Loucy (cell line): Measurements from ENCODE around the gene AKR1D1.
"Not testable (repeated sequence)": the region's sequence is repeated elsewhere in the genome, so short reads cannot be mapped to it uniquely, and the experiment has no call there.

ENCODE experiments used
- H2AFZ ChIP-seq: fragments of 200-600 bp; sonication (generic); 2 replicates; pipeline ENCODE4 v1.6.0; 2016; ENCODE audit warnings: antibody characterized with exemption, mild to moderate bottlenecking, low read length, moderate library complexity
- H3F3A ChIP-seq: fragments of 200-600 bp; 2 replicates; pipeline ENCODE4 v1.6.0; 2016; ENCODE audit warnings: antibody characterized with exemption, low read depth, mild to moderate bottlenecking
- H3K27me3 ChIP-seq: fragments of 200-600 bp; sonication (generic); 2 replicates; pipeline ENCODE4 v1.6.1; 2014; ENCODE audit warnings: low read length, mild to moderate bottlenecking; ENCODE audit not compliant: insufficient read depth, poor library complexity, severe bottlenecking
- H3K36me3 ChIP-seq: fragments of 200-600 bp; sonication (generic); 2 replicates; pipeline ENCODE4 v1.6.1; 2016; ENCODE audit warnings: low read length; ENCODE audit not compliant: insufficient read depth
- H3K4me1 ChIP-seq: fragments of 200-600 bp; sonication (generic); 2 replicates; pipeline ENCODE4 v1.5.1; 2014; ENCODE audit warnings: low read length, mild to moderate bottlenecking; ENCODE audit not compliant: insufficient read depth, poor library complexity, severe bottlenecking
- H3K4me2 ChIP-seq: fragments of 200-600 bp; sonication (generic); 2 replicates; pipeline ENCODE4 v1.6.0; 2014; ENCODE audit warnings: antibody characterized with exemption, low read length, low read depth, mild to moderate bottlenecking; ENCODE audit not compliant: poor library complexity, severe bottlenecking
- H3K4me3 ChIP-seq: fragments of 200-600 bp; sonication (generic); 2 replicates; pipeline ENCODE4 v1.5.1; 2014; ENCODE audit warnings: low read length, mild to moderate bottlenecking, mixed read lengths; ENCODE audit not compliant: poor library complexity, severe bottlenecking
- H3K79me2 ChIP-seq: fragments of 200-600 bp; sonication (generic); 2 replicates; pipeline ENCODE4 v1.6.1; 2014; ENCODE audit warnings: low read length; ENCODE audit not compliant: insufficient read depth
- H3K9ac ChIP-seq: fragments of 200-600 bp; sonication (generic); 2 replicates; pipeline ENCODE4 v1.6.0; 2014; ENCODE audit warnings: mild to moderate bottlenecking, low read depth, low read length, moderate library complexity; ENCODE audit not compliant: poor library complexity, severe bottlenecking
- H3K9me2 ChIP-seq: fragments of 200-600 bp; sonication (generic); replicated peaks from 2 replicates; pipeline ENCODE4 v1.6.1; 2016; ENCODE audit warnings: low read depth, low read length, mixed read lengths
- H3K9me3 ChIP-seq: fragments of 200-600 bp; sonication (generic); 2 replicates; pipeline ENCODE4 v1.6.1; 2014; ENCODE audit warnings: mild to moderate bottlenecking, antibody characterized with exemption, low read length, low read depth; ENCODE audit not compliant: insufficient read depth
- H4K20me1 ChIP-seq: fragments of 200-600 bp; sonication (generic); 2 replicates; pipeline ENCODE4 v1.6.0; 2014; ENCODE audit warnings: antibody characterized with exemption, low read length, mild to moderate bottlenecking; ENCODE audit not compliant: insufficient read depth, poor library complexity, severe bottlenecking
- EZH2phosphoT487 ChIP-seq: fragments of 200-600 bp; IDR thresholded peaks from 2 replicates; pipeline ENCODE4 v1.6.1; 2018; ENCODE audit warnings: antibody characterized with exemption, mild to moderate bottlenecking, moderate library complexity, borderline replicate concordance
- TF ChIP-seq, protein P1 (sequence below): fragments of 200-600 bp; sonication (generic); conservative IDR thresholded peaks from 2 replicates; pipeline ENCODE4 v1.5.1; 2014; ENCODE audit warnings: mild to moderate bottlenecking, antibody characterized with exemption, low read length

AKR1D1 gene

DNA sequence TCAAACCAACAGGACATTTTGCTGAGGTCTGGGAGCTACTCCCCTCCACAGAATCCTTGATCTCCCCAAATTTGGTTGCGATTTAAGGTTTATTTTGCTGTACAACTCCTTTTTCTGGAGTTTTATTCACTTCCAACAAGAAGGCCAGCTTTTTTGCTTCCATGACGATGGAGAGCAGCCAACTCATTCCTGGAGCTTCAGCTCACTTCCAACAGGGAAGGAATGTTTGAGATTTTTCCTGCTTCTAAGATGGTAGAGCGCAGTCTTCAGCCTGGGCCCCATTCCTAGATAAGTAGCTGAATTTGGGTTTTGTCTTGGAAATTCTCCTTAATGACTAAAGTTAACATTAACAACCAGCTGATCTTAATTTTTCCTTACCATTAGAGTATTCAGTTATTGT lies 43.5 kb upstream of the AKR1D1 start:
- peaks cover 4% of the 10 kb centered on the region; the same call in 1 of the 2 replicates for H3K9me3 ChIP-seq
- no peaks in the 10 kb centered on the region for H3K27me3 ChIP-seq
- no peak overlapping the region for H2AFZ ChIP-seq
- no peak overlapping the region for H3K4me2 ChIP-seq
- H3K36me3 ChIP-seq = no peaks in the 10 kb centered on the region
- no peak for TF ChIP-seq EZH2phosphoT487
- TF ChIP-seq, protein P1, sequence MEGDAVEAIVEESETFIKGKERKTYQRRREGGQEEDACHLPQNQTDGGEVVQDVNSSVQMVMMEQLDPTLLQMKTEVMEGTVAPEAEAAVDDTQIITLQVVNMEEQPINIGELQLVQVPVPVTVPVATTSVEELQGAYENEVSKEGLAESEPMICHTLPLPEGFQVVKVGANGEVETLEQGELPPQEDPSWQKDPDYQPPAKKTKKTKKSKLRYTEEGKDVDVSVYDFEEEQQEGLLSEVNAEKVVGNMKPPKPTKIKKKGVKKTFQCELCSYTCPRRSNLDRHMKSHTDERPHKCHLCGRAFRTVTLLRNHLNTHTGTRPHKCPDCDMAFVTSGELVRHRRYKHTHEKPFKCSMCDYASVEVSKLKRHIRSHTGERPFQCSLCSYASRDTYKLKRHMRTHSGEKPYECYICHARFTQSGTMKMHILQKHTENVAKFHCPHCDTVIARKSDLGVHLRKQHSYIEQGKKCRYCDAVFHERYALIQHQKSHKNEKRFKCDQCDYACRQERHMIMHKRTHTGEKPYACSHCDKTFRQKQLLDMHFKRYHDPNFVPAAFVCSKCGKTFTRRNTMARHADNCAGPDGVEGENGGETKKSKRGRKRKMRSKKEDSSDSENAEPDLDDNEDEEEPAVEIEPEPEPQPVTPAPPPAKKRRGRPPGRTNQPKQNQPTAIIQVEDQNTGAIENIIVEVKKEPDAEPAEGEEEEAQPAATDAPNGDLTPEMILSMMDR = no peak
- no peaks in the 10 kb centered on the region for H3K9me2 ChIP-seq
- H3K4me3 ChIP-seq = no peak overlapping the region
- H3K4me1 ChIP-seq = no peaks in the 10 kb centered on the region
- no peaks in the 10 kb centered on the region for H3K79me2 ChIP-seq
- no peaks in the 10 kb centered on the region for H4K20me1 ChIP-seq
- H3K9ac ChIP-seq = no peak overlapping the region
- no peaks in the 10 kb centered on the region for H3F3A ChIP-seq

DNA sequence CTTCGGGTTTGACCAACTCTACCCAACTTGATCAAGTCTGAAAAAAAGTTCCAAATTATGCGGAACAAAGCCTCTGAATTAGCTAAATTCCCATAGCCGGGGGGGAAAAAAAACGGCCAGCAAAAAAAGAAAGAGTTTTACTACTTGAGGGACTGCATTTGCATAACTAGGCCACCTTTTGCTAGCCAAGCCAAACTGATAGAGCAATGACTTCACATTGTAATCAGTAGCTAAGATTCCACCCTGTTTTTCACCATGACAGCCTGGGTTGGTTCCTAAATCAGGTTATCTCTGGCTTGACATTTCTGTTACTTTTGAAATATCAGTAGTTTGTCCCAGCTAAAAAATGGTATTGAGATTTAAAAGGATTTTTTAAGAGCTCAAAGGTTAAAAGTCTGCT lies 43.0 kb upstream of the AKR1D1 start:
- H3K4me2 ChIP-seq = no peak overlapping the region

DNA sequence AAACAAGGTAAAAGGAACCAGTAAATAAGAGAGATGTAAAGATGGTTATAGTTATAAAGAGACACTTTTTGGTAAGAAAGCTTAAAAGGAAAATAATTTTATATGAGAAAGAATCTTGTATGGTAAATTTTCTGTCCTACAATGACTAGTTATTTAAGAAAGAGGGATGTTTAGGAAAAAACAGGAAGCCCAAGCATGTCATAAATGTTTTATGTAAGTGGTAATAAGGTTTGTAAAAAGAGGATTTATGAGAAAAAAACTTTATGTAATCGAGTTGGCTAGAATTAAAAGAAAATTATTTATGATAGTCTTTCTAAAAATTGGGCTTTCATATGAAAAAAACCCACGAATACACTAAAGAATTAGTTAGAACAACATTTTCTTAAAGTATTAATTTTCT lies 40.1 kb upstream of the AKR1D1 start:
- no peak overlapping the region for H2AFZ ChIP-seq
- no peak overlapping the region for H3K9ac ChIP-seq
- H3K9me2 ChIP-seq = no peaks in the 10 kb centered on the region
- no peak overlapping the region for H3K4me3 ChIP-seq
- peaks cover 4% of the 10 kb centered on the region; the same call in 1 of the 2 replicates for H3K9me3 ChIP-seq
- H3K4me2 ChIP-seq = no peak overlapping the region
- H3K27me3 ChIP-seq = no peaks in the 10 kb centered on the region
- no peak for TF ChIP-seq EZH2phosphoT487
- TF ChIP-seq, protein P1 = no peak
- no peaks in the 10 kb centered on the region for H3K36me3 ChIP-seq
- H4K20me1 ChIP-seq = no peaks in the 10 kb centered on the region
- H3F3A ChIP-seq = no peaks in the 10 kb centered on the region
- H3K79me2 ChIP-seq = no peaks in the 10 kb centered on the region
- no peaks in the 10 kb centered on the region for H3K4me1 ChIP-seq

More for the DNA sequence above, 43.0 kb upstream of the AKR1D1 start:
- H3K9me3 ChIP-seq = peaks cover 4% of the 10 kb centered on the region; the same call in 1 of the 2 replicates
- H4K20me1 ChIP-seq = no peaks in the 10 kb centered on the region
- no peaks in the 10 kb centered on the region for H3K36me3 ChIP-seq
- H2AFZ ChIP-seq = no peak overlapping the region
- TF ChIP-seq EZH2phosphoT487 = no peak
- TF ChIP-seq, protein P1 = no peak
- H3K9ac ChIP-seq = no peak overlapping the region
- no peaks in the 10 kb centered on the region for H3K79me2 ChIP-seq
- H3F3A ChIP-seq = no peaks in the 10 kb centered on the region
- no peaks in the 10 kb centered on the region for H3K9me2 ChIP-seq
- no peaks in the 10 kb centered on the region for H3K27me3 ChIP-seq
- H3K4me3 ChIP-seq = no peak overlapping the region
- no peaks in the 10 kb centered on the region for H3K4me1 ChIP-seq

DNA sequence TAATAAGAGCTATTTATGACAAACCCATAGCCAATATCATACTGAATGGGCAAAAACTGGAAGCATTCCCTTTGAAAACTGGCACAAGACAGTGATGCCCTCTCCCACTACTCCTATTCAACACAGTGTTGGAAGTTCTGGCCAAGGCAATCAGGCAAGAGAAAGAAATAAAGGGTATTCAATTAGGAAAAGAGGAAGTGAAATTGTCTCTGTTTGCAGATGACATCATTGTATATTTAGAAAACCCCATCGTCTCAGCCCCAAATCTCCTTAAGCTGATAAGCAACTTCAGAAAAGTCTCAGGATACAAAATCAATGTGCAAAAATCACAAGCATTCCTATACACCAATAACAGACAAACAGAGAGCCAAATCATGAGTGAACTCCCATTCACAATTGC lies 36.2 kb upstream of the AKR1D1 start:
- not testable (repeated sequence) for H3K9me2 ChIP-seq, H3K4me2 ChIP-seq, H3K79me2 ChIP-seq

More for the DNA sequence above, 36.2 kb upstream of the AKR1D1 start:
- H3F3A ChIP-seq, H2AFZ ChIP-seq, H3K9me3 ChIP-seq, H3K27me3 ChIP-seq, H3K36me3 ChIP-seq, H3K4me1 ChIP-seq, H3K4me3 ChIP-seq, H4K20me1 ChIP-seq, H3K9ac ChIP-seq: not testable (repeated sequence)
